Fibroblast of pulmonary artery (primary cell): ENCODE measurements around the gene DNMT3B.

Experiments
- DNase-seq: peaks from one replicate; pipeline ENCODE4 v3.0.0-alpha.2; 2010; ENCODE audit warnings: low read depth
- H3K4me3 ChIP-seq: replicated peaks from 2 replicates; pipeline ENCODE4 v1.5.1; 2011; ENCODE audit warnings: low read depth, mild to moderate bottlenecking, control low read depth, low read length, moderate library complexity
- TF ChIP-seq, protein P1 (sequence below): IDR thresholded peaks from 2 replicates; pipeline ENCODE4 v1.5.1; 2011; ENCODE audit warnings: mild to moderate bottlenecking, control low read depth, low read length, inconsistent platforms; ENCODE audit errors: missing control alignments

DNMT3B gene

DNA sequence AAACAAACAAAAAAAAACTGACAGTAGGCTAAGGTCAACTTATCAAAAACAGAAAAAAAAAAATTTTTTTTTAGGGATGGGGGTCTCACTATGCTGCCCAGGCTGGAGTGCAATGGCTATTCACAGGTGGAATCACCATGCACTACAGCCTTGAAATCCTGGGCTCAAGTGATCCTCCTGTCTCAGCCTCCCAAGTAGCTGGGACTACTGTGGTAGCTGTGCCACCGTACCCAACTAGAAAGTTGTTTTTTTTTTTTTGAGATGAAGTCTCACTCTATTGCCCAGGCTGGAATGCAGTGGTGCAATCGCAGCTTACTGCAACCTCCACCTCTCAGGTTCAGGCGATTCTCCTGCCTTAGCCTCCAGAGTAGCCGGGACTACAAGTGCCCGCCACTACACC is 21.0 kb upstream of the DNMT3B start:
- H3K4me3 ChIP-seq: no peak overlapping the region
- TF ChIP-seq, protein P1, sequence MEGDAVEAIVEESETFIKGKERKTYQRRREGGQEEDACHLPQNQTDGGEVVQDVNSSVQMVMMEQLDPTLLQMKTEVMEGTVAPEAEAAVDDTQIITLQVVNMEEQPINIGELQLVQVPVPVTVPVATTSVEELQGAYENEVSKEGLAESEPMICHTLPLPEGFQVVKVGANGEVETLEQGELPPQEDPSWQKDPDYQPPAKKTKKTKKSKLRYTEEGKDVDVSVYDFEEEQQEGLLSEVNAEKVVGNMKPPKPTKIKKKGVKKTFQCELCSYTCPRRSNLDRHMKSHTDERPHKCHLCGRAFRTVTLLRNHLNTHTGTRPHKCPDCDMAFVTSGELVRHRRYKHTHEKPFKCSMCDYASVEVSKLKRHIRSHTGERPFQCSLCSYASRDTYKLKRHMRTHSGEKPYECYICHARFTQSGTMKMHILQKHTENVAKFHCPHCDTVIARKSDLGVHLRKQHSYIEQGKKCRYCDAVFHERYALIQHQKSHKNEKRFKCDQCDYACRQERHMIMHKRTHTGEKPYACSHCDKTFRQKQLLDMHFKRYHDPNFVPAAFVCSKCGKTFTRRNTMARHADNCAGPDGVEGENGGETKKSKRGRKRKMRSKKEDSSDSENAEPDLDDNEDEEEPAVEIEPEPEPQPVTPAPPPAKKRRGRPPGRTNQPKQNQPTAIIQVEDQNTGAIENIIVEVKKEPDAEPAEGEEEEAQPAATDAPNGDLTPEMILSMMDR: no peak
- DNase-seq: no peak

DNA sequence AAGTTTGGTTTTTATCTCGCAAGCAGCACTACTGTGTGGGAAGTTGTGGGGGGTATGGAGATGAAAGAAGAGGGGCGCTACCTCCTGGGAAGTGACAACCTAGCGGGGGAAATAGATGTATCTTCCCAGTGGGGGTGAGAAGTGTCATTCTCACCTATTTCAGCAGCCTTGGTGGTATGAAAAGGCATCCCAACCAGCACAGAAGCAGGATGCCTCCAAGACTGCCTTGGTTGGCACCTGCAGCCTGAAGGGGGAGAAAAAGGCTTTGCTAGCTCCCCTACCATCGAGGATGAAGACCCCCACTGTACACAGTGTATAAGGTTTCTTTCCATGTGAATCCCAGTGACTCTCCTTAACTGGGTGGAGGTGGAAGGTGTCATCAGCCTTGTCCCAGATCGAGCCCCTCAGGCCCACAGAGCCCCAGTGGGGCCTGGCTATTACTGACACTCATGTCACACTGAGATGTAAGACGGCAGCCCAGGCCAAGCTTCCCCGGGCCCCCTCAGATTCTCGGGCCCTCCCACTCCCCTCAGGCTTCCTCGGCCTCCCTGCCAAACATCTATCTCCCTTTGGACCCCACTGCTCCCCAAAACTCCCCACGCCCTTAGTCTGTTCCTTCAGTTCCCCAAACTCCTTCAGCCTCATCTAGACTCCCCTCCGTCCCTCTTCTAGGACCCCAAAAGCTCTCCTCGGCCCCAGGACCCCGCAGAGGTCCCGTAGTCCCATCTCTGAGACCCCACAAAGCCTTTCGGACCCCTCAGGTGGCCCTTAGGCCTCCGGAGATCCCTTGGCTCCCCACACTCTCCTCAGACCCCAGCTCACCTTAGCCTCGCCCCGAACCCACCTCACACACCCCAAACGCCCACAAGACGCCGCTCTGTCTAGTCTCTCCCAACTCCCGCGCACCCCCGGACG is 19.6 kb upstream of the DNMT3B start:
- H3K4me3 ChIP-seq: peak overlapping the region; percentile 80
- no peak for DNase-seq
- TF ChIP-seq, protein P1: no peak

DNA sequence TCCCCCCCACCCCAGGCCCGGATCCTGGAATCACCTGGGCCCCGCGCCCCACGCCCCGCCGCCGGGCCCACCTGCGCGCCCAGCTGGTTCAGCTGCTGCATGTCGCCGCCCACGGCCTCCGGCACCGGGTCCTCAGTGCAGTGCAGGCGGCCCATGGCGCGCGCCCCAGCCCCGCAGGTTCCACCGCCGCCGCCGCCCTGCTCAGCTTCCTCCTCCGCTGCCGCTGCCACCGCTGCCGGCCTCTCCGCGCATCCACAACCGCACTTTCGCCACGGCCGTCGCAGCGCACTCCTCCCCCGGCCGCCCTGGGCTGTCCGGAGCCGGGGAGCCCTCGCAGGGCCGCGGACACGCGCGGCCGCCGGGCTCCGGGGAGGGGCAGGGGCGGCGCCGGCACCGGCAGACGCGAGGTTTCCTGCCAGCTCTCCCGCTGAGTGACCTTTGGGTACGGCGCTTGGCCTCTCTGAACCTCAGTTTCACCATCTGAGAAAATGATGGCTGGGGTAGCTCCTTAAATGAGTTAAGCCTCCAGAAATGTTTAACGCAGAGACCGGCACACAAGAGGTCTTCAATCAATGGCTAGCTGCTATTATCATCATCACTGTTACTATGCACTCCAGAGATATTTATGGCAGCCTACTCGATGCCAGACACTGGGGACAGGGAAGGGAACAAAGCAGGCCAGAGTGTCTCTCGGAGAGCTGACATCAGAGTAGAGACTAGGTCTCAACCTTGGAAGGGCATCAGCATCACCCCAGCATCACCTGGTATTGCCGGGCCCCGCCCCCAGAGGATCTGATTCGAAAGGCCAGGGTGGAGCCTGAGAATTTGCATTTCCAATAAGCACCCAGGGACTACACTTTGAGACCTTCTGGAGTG is 18.7 kb upstream of the DNMT3B start, which contains the start of gene COMMD7:
COMMD7 (minus strand) TSS at position 231 of the 876 bp plus-strand sequence; CDS start at position 155, 76 bp downstream.
- peak within 1 kb of the TSS; percentile 80 for H3K4me3 ChIP-seq
- TF ChIP-seq, protein P1: no peak
- peak; percentile 56 for DNase-seq

DNA sequence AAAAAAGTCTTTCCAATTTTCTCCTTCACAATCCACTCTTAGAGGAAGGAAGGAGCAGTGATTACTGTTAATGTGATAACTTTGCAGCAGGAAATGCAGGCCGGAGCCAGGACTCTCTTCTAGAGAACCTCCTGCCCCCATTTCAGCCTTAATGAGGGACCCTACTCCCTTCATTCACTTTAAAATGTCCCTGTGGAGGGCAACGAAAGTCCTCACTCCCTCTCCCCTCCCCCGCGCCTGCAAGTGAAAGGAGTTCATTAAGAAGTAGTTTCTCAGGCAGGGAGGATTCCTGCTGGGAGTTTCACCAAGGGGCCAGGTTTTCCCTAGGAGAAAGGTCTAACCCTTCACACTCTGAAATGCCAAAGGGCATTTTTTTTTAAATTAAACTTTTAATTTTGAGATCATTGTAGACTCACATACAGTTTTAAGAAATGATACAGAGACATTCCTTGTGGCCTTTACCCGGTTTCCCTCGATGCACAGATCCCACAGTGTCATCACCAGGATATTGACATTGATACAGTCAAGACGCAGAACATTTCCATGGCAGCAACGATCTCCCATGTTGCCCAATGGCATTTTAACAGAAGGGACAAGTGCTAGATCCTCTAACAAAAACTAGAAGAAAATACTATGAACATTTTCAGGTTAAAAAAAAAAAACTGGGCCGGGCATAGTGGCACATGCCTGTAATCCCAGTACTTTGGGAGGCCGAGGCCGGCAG is 12.1 kb upstream of the DNMT3B start:
- DNase-seq: no peak
- H3K4me3 ChIP-seq: no peak overlapping the region
- TF ChIP-seq, protein P1: no peak

DNA sequence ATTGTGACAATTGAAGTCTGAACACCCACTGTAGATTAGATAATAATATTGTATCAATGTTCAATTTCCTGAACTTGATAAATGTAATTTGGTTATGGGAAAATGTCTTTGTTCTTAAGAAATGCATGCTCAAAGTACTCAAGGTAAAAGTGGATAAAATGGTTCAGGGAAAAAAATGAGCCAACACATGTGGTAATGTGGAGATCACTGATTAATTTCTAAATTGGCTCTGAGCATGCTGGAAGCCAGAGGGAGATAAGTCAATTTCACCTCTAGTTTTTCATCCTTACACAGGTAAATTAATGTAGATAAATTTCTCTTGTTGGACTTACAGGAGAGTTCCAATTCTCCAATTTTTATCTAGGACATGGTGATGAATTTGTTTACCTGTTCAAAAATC is 10.9 kb upstream of the DNMT3B start:
- TF ChIP-seq, protein P1: no peak
- H3K4me3 ChIP-seq: no peak overlapping the region
- no peak for DNase-seq

DNA sequence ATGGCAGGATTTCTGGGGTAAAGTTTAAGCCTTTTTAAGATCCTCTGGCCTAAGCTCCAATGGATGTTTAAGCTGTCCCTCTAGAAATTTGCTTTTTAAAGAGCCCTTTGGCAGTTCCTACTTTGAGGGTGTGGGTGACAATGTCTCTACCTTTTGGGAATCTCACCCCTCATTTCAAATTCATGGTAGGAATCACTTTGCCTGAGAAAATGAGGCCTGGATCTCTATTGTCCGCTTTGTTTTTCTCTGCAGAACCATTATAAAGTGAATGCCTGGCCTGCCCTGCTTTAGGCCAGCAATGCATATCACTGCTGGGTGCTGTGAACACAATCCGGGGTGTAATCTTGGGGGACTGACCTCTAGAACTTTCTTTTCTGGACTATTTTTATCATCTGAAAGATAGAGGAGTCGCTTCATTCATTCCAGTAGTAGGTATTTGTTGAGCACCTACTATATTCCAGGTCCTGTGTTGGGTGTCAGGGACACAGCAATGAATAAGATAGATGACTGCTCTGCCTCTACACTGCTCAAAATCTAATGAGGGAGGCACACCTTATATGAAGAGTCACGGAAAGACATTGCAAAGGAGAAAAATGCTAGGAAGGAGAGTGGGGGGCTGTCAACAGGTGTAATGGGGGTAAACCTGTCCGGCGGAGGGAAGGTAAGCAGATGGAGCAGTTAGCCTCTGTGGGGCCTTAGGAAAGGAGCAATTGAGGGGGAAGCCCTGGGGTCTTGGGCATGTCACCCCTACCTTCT is 10.3 kb upstream of the DNMT3B start:
- TF ChIP-seq, protein P1: no peak
- no peak for DNase-seq
- H3K4me3 ChIP-seq: no peak overlapping the region
